DND-41 (cell line): ENCODE results near the gene CPLANE2.

Source experiments
- EZH2 ChIP-seq: IDR thresholded peaks from 3 replicates; pipeline ENCODE4 v1.6.1; 2012; ENCODE audit warnings: borderline replicate concordance, low read depth, mild to moderate bottlenecking, moderate library complexity, low read length, inconsistent platforms; ENCODE audit not compliant: severe bottlenecking
- TF ChIP-seq, protein P1 (sequence below): IDR thresholded peaks from 2 replicates; pipeline ENCODE4 v1.5.1; 2012; ENCODE audit warnings: borderline replicate concordance, low read length, moderate library complexity, mild to moderate bottlenecking; ENCODE audit not compliant: poor library complexity, severe bottlenecking; ENCODE audit errors: extremely low read depth

DNA sequence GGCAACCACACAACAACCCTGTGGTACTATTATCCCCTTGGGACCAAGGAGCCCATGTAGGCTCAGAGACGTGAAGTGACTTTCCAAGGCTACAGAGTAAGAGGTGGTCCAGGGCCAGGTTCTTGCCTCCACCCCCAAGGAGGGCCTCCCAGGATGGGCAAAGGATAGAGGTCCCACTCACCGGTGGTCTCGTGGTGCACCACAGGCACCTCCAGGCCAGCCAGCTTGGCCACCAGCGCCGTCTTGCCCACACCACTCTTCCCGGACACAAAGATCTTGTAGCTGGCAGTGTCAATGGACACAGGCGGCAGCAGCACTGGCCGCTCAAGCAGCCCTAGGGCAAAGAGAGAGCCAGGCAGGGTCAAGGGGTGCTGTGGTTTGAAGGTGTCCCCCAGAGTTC, 3.6 kb downstream of the CPLANE2 start:
- TF ChIP-seq, protein P1, sequence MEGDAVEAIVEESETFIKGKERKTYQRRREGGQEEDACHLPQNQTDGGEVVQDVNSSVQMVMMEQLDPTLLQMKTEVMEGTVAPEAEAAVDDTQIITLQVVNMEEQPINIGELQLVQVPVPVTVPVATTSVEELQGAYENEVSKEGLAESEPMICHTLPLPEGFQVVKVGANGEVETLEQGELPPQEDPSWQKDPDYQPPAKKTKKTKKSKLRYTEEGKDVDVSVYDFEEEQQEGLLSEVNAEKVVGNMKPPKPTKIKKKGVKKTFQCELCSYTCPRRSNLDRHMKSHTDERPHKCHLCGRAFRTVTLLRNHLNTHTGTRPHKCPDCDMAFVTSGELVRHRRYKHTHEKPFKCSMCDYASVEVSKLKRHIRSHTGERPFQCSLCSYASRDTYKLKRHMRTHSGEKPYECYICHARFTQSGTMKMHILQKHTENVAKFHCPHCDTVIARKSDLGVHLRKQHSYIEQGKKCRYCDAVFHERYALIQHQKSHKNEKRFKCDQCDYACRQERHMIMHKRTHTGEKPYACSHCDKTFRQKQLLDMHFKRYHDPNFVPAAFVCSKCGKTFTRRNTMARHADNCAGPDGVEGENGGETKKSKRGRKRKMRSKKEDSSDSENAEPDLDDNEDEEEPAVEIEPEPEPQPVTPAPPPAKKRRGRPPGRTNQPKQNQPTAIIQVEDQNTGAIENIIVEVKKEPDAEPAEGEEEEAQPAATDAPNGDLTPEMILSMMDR = no peak
- TF ChIP-seq EZH2 = no peak
